ENCODE results near the gene ANKRD18B. TPM values are rescaled to one million over a fixed set of nuclear protein-coding genes. Genes with fewer than 3 reads are reported as not detected.

The ANKRD18B gene
- total and polyA plus RNA-seq, 9 of the 15 experiments (the other 6 are each of a cell fraction or from before 2014, with no cell fraction given): 0.43 to 12.6 (median 1.8) TPM

GRCh38 chr9:33619666-33620404, 95.8 kb downstream of the ANKRD18B start (continued):
- TF ChIP-seq THRB (CRISPR knock-in tag; conservative IDR thresholded peaks at IDR 0.05): no peak
- no peak for TF ChIP-seq STAT5B (CRISPR knock-in tag; IDR thresholded peaks at IDR 0.05)
- TF ChIP-seq ZNF561 (CRISPR knock-in tag; conservative IDR thresholded peaks at IDR 0.05): no peak
- TF ChIP-seq, protein P1, sequence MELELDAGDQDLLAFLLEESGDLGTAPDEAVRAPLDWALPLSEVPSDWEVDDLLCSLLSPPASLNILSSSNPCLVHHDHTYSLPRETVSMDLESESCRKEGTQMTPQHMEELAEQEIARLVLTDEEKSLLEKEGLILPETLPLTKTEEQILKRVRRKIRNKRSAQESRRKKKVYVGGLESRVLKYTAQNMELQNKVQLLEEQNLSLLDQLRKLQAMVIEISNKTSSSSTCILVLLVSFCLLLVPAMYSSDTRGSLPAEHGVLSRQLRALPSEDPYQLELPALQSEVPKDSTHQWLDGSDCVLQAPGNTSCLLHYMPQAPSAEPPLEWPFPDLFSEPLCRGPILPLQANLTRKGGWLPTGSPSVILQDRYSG (tag; conservative IDR thresholded peaks at IDR 0.05; ENCODE audit: low read depth): peak; percentile 30; the same call in 1 of the 2 replicates
- no peak for TF ChIP-seq ZNF24 (IDR thresholded peaks at IDR 0.05)
- no peak for TF ChIP-seq POLR3A (IDR thresholded peaks at IDR 0.05; ENCODE audit: borderline replicate concordance, extremely low read depth, insufficient read depth, insufficient read length)
- no peak for TF ChIP-seq CCNT2 (IDR thresholded peaks at IDR 0.05; ENCODE audit: borderline replicate concordance, extremely low read depth, insufficient read length, low read depth, low read length)
- no peak for TF ChIP-seq SMAD1 (IDR thresholded peaks at IDR 0.05; ENCODE audit: low read depth, low read length, partially characterized antibody)
- no peak for TF ChIP-seq MTF1 (CRISPR knock-in tag; IDR thresholded peaks at IDR 0.05; ENCODE audit: borderline replicate concordance)
- no peak for TF ChIP-seq ZNF311 (CRISPR knock-in tag; IDR thresholded peaks at IDR 0.05)
- TF ChIP-seq ESRRB (CRISPR knock-in tag; IDR thresholded peaks at IDR 0.05; ENCODE audit: borderline replicate concordance): no peak
- TF ChIP-seq DMBX1 (CRISPR knock-in tag; IDR thresholded peaks at IDR 0.05; ENCODE audit: borderline replicate concordance): no peak
- no peak for TF ChIP-seq MBD1 (CRISPR knock-in tag; IDR thresholded peaks at IDR 0.05)
- no peak for TF ChIP-seq TARDBP (IDR thresholded peaks at IDR 0.05)
- no peak for TF ChIP-seq ELK1 (CRISPR knock-in tag; IDR thresholded peaks at IDR 0.05)
- TF ChIP-seq ZC3H4 (CRISPR knock-in tag; IDR thresholded peaks at IDR 0.05; ENCODE audit: borderline replicate concordance): no peak
- TF ChIP-seq ZNF277 (CRISPR knock-in tag; IDR thresholded peaks at IDR 0.05; ENCODE audit: borderline replicate concordance): no peak
- no peak for TF ChIP-seq MAX (CRISPR knock-in tag; IDR thresholded peaks at IDR 0.05)
- no peak for TF ChIP-seq ZNF165 (CRISPR knock-in tag; IDR thresholded peaks at IDR 0.05; ENCODE audit: borderline replicate concordance)
- no peak for TF ChIP-seq THRAP3 (IDR thresholded peaks at IDR 0.05; ENCODE audit: borderline replicate concordance)
- TF ChIP-seq ZNF431 (CRISPR knock-in tag; IDR thresholded peaks at IDR 0.05): no peak
